HFFc6 (cell line): Measurements from ENCODE around the gene MYZAP. TPM values are rescaled to one million over a fixed set of nuclear protein-coding genes. Genes with fewer than 3 reads are reported as not detected.
A peak's percentile ranks its signal among the peaks of the same experiment; 100 is the strongest.
"Not testable (repeated sequence)": the region's sequence is repeated elsewhere in the genome, so short reads cannot be mapped to it uniquely, and the experiment has no call there.

Source experiments
- DNase-seq: peaks from one replicate; pipeline ENCODE4 v3.0.0-alpha.2; 2018
- H3K27ac Mint-ChIP-seq: 2 replicates; pipeline ENCODE4 v1.8.0; 2020; ENCODE audit warnings: mild to moderate bottlenecking, mixed read lengths
- H3K27me3 Mint-ChIP-seq: 2 replicates; pipeline ENCODE4 v1.8.0; 2021; ENCODE audit warnings: mild to moderate bottlenecking, moderate library complexity, mixed read lengths; ENCODE audit not compliant: insufficient read depth
- H3K36me3 Mint-ChIP-seq: 2 replicates; pipeline ENCODE4 v1.8.0; 2021; ENCODE audit warnings: low read depth, mixed read lengths
- H3K4me1 Mint-ChIP-seq: 2 replicates; pipeline ENCODE4 v1.8.0; 2020; ENCODE audit warnings: low read depth, mixed read lengths
- H3K4me3 Mint-ChIP-seq: 2 replicates; pipeline ENCODE4 v1.8.0; 2020; ENCODE audit warnings: mild to moderate bottlenecking, moderate library complexity, mixed read lengths
- H3K9me3 Mint-ChIP-seq: 2 replicates; pipeline ENCODE4 v1.8.0; 2020; ENCODE audit warnings: mild to moderate bottlenecking, mixed read lengths
- CTCF ChIP-seq: fragments of 200-600 bp; sonication (generic); IDR thresholded peaks from 2 replicates; pipeline ENCODE4 v1.5.0; 2021; ENCODE audit warnings: antibody characterized with exemption, mild to moderate bottlenecking
- total RNA-seq, 6 experiments: library from RNA; stranded (reverse); fragmentation: NEBNext Ultra II Directional; extraction: Animal tissue kit (Norgen Biotek cat#: 25700); gene quantifications; 2 replicates in 1 of 6; 3 replicates in 5 of 6; pipeline ENCODE4 v1.2.3, GENCODE V29; 2021

MYZAP gene
- total RNA-seq, 6 experiments from 2014 or later, result 0.12 TPM; not detected in 5

- Mint-ChIP-seq H3K27ac (peak overlapping the region; percentile 72; the same call in 1 of the 2 replicates), H3K36me3 (no peaks in the 10 kb centered on the region), H3K4me1 (peaks cover 30% of the 10 kb centered on the region), H3K4me3 (peak overlapping the region; percentile 39; the same call in 1 of the 2 replicates), H3K27me3 (peaks cover 4% of the 10 kb centered on the region), H3K9me3 (no peaks in the 10 kb centered on the region)
- TF ChIP-seq CTCF, result no peak
- peak; percentile 86 for DNase-seq
Measured at GRCh38 chr15:57609805-57610529, 18.3 kb downstream of the MYZAP start.

GRCh38 chr15:57611123-57611522 is 19.4 kb downstream of the MYZAP start:
- peaks cover 30% of the 10 kb centered on the region for H3K4me1 Mint-ChIP-seq
- no peaks in the 10 kb centered on the region for H3K36me3 Mint-ChIP-seq
- no peak overlapping the region for H3K27ac Mint-ChIP-seq
- H3K9me3 Mint-ChIP-seq, result no peaks in the 10 kb centered on the region
- TF ChIP-seq CTCF, result no peak
- peaks cover 4% of the 10 kb centered on the region for H3K27me3 Mint-ChIP-seq
- H3K4me3 Mint-ChIP-seq, result no peak overlapping the region
- no peak for DNase-seq

- Mint-ChIP-seq H3K27me3 (peaks cover 4% of the 10 kb centered on the region), H3K4me1 (peaks cover 29% of the 10 kb centered on the region), H3K36me3 (no peaks in the 10 kb centered on the region), H3K27ac (no peak overlapping the region; the same call in 1 of the 2 replicates), H3K4me3 (no peak overlapping the region), H3K9me3 (no peaks in the 10 kb centered on the region)
- peak; percentile 39 for DNase-seq
- TF ChIP-seq CTCF, result peak; percentile 64; the same call in 1 of the 2 replicates
Measured at GRCh38 chr15:57611938-57612337, 20.2 kb downstream of the MYZAP start.

- Mint-ChIP-seq H3K9me3 (no peaks in the 10 kb centered on the region), H3K4me1 (peaks cover 15% of the 10 kb centered on the region), H3K36me3 (no peaks in the 10 kb centered on the region), H3K27ac (no peak overlapping the region), H3K27me3 (peaks cover 7% of the 10 kb centered on the region), H3K4me3 (no peak overlapping the region)
- DNase-seq, result no peak
- TF ChIP-seq CTCF, result no peak
Measured at GRCh38 chr15:57614241-57614640, 22.5 kb downstream of the MYZAP start.

GRCh38 chr15:57615951-57616496 is 24.3 kb downstream of the MYZAP start:
- H3K4me3 Mint-ChIP-seq, H3K9me3 Mint-ChIP-seq, DNase-seq, H3K36me3 Mint-ChIP-seq, H3K4me1 Mint-ChIP-seq, H3K27ac Mint-ChIP-seq, H3K27me3 Mint-ChIP-seq: not testable (repeated sequence)

GRCh38 chr15:57618325-57618724 is 26.6 kb downstream of the MYZAP start:
- Mint-ChIP-seq H3K4me1 (no peaks in the 10 kb centered on the region), H3K36me3 (no peaks in the 10 kb centered on the region), H3K27me3 (peaks cover 7% of the 10 kb centered on the region), H3K4me3 (no peak overlapping the region), H3K9me3 (no peaks in the 10 kb centered on the region), H3K27ac (no peak overlapping the region)
- DNase-seq, result no peak
- TF ChIP-seq CTCF, result no peak
